ENCODE measurements around the gene HNF4A.

GRCh38 chr20:44442298-44443070, 87.0 kb downstream of the HNF4A start:
- TF ChIP-seq CTCF (IDR thresholded peaks at IDR 0.05) = no peak
- TF ChIP-seq POLR2AphosphoS5 (IDR thresholded peaks at IDR 0.05) = no peak
- no peak for TF ChIP-seq EP300 (IDR thresholded peaks at IDR 0.05)
- TF ChIP-seq POLR2A (IDR thresholded peaks at IDR 0.05; ENCODE audit: low read depth) = no peak

Data from esophagus muscularis mucosa (tissue), 4 donors.